NCI-H1417 (cell line): ENCODE results near the gene RPRD1B.
"Not testable (repeated sequence)": the region's sequence is repeated elsewhere in the genome, so short reads cannot be mapped to it uniquely, and the experiment has no call there.

ENCODE experiments used
- DNase-seq, 3 experiments: peaks; one replicate each; lab custom pipeline; 2025; lab: John Stamatoyannopoulos, UW

RPRD1B gene

DNA sequence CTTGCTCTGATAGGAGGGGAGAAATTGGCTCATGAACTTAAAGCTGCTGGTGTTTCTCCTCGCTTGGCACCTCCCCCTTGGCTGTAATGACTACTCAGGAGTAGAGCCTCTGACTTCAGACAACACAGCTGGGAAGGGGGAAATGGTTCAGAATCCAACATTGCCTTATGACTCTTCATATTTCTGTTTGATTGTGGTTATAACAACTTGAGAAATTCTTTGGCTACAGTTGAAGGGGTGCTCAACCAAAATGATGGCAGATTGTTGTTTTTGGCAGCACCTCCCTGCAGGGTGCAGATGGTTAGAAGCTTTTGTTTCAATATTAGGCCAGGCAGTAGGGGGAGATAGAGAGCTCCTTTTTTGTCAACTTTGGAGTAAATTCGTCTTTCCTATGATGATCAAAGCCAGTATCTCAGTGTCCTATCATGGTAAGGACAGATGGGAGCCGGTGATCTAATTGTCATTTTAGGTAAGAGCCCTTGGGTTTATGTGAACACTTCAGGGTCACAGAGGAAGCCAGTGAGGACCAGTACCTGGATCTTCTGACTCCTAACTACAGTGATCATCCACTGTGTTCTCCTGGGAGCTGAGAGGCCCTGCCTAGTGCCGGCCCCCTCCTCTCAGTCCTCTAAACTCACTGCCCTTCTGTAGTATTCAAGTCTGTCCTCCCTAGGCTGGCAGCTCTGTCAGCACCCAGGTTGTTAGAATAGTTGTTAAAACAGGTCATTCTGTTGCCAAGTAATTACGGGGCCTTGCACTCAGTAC lies 39.9 kb downstream of the RPRD1B start:
- DNase-seq, result peak in 2 of 3 experiments; percentile 17 to 67

DNA sequence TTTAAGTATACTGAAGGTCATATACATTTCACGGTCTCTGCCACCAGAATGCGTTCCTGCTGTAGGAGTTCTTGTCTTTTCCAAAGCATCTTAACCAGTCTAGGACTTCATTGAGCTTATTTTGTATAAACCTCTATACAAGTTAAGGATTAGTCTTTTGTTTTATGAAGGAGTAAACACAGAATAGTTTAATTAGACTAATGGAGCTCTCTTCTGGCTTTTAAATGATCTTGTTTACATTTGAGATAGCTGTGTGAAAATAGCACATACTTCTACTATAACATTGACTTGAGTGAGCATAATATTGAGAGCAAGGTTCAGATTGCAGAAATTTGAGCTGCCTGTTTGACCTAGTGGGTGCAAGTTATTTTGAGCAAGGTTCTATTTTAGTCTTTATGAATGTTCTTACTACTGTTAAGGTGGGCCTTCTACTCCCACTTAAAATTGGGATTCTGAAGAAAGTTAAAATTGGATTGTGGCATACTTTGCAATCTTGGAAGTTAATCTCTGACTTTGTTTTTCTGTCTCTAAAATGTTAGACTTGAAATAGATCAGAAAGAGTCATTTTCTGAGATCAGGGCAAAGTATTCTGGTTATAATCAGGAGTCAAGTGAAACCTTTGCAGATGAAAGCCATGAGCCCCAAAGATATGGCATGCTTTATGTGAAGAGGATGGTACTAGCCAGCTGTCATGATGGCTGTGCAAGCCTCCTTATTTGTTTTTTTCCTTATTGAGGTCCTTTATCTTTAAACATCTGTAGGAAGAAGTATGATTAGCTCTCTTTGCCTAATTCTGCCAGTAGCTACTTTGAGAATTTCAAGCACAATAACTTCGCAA lies 41.8 kb downstream of the RPRD1B start:
- no peak for DNase-seq

- DNase-seq, result no peak
Observed at GRCh38 chr20:38076548-38076947, 43.0 kb downstream of the RPRD1B start.

- DNase-seq, result no peak
Observed at GRCh38 chr20:38078084-38078483, 44.5 kb downstream of the RPRD1B start.

- DNase-seq, result no peak
Observed at GRCh38 chr20:38079353-38079752, 45.8 kb downstream of the RPRD1B start.

DNA sequence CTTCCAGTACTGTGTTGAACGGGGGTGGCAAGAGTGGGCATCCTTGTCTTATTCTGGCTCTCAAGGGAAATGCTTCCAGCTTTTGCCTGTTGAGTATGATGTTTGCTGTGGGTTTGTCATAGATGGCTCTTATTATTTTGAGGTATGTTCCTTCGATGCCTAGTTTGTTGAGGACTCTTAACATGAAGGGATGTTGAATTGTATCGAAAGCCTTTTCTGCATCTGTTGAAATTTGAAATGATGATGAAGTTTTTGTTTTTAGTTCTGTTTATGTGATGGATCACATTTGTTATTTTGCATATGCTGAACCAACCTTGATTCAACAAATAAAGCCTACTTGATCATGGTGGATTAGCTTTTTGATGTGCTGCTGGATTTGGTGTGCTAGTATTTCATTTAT lies 48.0 kb downstream of the RPRD1B start:
- DNase-seq, result no peak

DNA sequence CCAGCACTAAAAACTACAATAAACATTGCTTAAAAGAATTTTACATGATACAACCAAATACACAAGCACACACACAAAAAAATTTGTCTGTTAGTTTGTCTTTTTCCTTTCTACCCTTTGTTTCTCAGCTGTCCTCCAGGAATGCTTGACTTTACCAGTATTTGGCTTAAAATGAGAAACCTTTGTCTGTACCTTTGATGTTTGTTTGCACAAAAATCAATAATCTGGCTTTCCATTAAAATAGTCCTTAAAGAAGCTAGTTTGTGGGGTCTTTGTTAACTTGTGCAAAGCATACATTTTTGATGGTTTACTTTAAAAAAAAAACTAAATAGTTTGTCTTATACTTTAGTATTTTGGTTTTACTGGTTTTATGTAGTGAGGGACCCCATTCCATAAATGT lies 49.3 kb downstream of the RPRD1B start:
- no peak for DNase-seq

DNA sequence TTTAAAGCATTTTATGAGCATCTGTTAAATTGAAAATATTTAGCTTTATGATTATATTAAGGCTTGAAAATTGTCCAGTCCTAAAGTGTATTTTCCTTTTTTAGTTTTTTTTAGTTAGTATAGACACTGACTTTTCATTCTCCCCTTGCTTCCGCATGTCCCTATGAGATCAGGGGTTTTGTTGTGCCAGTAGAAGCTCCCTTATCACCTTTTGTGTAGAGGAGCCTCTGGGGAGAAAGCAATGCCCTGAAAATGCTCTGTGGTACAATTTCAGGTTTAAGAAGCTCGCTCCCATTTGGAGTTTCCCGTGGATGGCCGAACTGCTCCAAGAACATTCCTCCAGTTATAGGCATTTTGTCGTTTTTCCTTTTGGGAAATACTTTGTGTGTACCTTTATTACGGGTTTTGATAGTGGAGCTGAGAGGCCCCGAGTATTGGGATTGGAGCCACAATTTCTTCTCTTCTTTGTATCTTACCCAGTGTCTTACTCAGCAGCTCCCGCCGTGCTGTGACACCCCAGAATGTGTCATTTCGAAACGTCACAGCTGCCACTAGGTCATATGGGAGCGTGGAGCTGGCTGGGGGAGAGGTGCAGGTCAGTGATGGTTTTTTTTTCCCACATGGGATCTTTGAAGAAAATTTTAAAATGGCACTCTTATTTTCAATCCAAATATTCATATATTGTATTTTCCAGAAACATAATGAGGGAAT lies 49.9 kb downstream of the RPRD1B start:
- no peak for DNase-seq

DNA sequence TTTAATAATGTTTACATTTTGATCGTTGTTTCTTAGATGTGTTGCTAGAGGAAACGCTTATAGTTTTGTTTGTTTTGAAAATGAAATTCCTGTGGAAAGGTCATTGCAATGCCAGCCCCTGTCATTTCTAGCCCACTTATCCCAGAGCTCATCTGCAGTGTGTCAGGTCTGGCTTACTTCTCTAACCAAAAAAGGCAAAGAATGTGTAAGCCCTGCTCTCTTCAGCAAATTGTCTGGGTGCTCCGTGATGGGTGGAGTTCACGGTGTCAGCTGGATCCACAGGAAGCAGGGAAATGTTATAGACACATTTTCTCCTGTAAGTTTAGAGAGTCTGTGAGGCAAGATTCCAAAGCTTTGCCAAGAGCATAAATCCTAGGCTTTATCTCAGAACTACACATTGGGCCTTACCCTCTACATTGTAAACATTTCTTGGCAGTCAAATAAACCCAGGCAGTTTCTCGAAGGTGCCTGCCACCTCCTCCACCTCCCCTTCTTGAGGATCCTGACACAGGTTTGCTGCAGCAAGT lies 50.9 kb downstream of the RPRD1B start:
- no peak for DNase-seq

- DNase-seq, result no peak
Observed at GRCh38 chr20:38085026-38085425, 51.5 kb downstream of the RPRD1B start.

DNA sequence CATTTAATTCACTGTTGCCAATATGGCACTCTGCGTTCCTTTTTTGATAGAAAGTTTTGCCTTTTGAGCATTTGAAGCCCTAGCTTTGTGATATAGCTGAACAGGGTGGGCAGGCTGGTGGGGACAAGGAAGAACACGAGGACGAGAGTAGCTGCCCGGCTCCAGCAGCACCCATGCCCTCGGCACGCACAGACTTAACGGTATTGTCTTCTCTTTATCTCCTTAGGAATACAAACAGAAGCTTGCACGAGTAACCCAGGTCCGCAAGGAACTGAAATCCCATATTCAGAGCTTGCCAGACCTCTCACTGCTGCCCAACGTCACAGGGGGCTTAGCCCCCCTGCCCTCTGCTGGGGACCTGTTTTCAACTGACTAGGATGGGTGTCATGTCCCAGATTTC lies 56.0 kb downstream of the RPRD1B start:
- no peak for DNase-seq

GRCh38 chr20:38090061-38090460 lies 56.5 kb downstream of the RPRD1B start:
- DNase-seq, result no peak

DNA sequence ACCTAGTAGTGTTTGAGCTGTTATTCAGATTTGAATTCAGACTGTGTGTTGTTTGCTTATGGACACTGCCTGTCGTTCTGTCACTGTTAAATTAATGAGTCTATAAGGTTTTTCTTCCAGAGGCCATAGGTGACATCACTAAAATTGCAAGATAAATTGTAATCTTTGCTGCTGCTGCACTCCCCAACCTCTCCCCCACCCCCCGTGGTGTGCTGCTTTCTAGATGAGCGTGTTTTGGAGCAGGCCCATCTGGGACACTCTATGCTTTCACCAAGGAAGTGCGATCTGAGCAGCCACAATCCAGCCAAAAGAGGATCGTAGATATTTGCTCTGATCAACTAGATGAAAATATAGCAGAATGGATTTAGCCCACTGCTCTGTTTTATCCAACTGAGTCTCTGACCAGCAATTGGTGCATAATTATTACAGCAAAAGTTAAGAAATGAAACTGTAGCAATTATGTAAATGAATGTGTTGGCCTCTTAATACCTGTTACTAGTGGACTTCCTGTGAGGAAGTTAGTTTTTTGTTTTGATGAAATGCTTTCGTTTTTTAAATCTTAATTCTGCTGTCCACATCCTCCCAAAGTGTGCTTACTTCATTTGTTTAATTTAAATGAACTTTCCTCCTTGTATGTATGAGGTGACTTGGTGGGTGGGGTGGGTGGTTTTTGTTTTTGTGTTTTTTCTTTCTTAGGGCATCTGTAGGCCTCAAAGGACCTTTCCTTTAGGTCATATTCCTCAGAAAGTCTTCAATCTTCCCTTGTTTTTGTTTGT lies 58.1 kb downstream of the RPRD1B start:
- no peak for DNase-seq

DNA sequence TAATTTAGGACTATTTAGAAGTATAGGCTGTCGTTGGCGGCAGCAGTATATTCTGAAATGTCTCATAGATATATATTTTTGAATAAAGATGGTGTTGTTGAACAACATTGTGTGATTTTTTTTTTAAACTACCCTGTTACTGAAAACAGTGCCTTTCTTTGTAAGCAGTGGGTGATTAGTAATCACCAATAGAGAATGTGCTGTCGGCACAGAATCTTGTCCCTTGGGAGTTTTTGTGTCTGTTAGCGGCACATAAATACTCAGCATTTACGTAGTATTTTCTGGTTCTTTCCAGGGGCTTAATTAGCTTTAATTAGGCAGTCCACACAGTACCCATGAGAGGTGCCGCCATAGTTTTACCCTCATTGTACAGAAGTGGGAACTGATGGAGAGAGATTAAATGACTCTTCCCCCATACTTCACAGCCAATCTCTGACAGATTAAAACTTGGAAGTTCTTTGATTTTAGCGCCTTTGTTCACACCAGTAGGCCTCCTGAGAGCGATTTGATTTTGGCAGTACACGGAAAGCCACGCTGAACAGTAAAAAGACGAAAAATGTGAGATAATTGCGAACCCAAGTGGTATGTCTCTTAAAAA lies 58.8 kb downstream of the RPRD1B start:
- no peak for DNase-seq

- no peak for DNase-seq
Observed at GRCh38 chr20:38092915-38093314, 59.4 kb downstream of the RPRD1B start.

- no peak for DNase-seq
Observed at GRCh38 chr20:38093641-38094077, 60.1 kb downstream of the RPRD1B start.

- no peak for DNase-seq
Observed at GRCh38 chr20:38094373-38094891, 60.9 kb downstream of the RPRD1B start.

DNA sequence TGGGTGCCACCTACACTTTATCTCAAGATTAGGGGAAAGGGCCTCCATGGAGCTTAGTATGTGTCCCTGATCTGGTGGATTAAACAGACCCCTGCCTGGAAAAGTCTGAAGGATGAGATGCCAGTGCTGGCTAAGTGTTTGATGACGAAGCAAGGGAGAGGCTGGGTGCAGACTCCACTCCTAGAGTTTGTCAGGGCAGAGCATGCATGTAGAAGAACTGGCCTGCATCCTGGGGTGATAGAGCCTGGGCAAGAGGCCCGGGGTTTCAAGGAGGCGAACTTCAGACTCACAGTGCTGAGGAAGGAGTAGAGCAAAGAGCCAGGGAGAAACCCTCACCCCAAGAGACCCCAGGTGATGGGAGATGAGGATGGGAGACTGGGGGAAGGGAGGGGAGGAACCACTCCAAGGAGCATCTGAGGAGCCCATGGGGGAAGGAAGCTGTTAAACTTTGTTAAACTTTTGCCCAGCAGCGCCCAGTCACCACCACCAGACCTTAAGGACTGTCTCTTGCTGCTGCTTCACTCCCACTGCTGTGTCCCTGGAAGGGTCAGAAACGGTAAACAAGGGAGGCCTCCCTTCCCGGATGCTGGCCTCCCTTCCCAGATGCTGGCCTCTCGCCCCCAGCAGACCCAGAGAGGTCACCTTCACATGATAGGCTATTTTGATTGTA lies 61.6 kb downstream of the RPRD1B start:
- no peak for DNase-seq

DNA sequence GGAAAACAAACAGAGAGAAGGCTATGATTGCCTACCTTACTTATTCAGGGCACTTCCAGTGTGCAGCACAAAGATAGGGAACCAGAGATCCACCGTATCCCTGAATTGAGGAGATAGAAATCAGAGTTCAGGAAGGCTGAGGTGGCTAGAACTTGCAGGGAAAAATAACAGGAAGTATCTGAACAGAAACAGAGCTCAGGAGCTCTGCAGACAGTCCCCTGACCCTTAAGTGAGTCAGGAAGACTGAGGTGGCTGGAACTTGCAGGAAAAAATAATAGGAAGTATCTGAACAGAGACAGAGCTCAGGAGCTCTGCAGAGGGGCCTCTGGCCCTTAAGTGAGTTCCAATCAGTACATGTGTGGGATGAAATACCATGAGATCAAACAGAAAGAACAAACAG lies 65.4 kb downstream of the RPRD1B start:
- DNase-seq, result no peak

- DNase-seq, result not testable (repeated sequence)
Observed at GRCh38 chr20:38102206-38102605, 68.7 kb downstream of the RPRD1B start.
